RCC 7860 (cell line): ENCODE data around the gene FRS3.
A peak's percentile ranks its signal among the peaks of the same experiment; 100 is the strongest.

Experiments used
- DNase-seq: peaks from one replicate; pipeline ENCODE4 v3.0.0-alpha.2; 2015; ENCODE audit warnings: low spot score
- FAIRE-seq: peaks from 2 replicates; lab custom pipeline; 2012; peaks lifted over from hg19 to GRCh38; lab: Jason Lieb, UNC

The FRS3 gene

GRCh38 chr6:41744236-41744787 lies 35.4 kb downstream of the FRS3 start:
- no peak for DNase-seq
- FAIRE-seq: no peak

DNA sequence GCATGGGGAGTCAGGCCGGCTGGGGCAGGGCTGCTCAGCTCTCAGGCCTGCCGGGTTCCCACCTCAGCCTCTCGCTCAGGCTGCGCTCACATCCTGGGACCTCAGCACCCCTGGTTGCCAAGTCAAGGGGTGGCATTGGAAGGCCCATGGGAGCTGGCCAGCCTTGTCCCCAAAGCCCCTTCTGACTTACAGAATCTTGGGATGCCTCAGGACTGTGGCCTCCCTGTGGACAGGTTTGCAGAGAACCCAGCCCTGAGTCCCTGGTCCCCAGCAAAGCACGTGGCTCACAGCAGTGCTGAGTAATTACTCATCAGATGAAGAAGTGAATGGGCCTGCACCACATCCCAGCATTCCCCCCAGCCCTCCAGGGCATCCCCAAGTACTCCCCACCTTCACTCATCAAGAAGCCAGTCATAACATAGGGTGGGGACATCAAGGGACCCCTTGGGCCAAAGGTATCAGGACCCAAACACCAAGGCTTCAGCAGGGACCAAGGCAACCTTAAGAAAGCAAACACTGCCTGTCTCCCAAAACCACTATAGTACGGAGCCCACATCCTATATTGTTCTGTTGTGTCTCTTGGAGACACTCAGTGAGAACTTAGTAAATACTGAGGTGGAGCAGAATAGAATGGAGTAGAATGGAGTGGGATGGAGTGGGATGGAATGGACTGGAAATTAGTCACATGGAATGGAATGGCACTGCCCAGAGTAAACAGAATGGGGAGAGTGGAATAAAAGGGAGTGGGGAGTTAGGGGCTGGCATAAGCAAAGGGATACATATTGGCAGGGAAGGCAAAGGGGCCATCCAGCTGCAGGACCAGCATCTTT lies 36.1 kb downstream of the FRS3 start:
- FAIRE-seq (no peak), DNase-seq (no peak)

GRCh38 chr6:41741625-41742490 lies 37.8 kb downstream of the FRS3 start:
- FAIRE-seq (no peak), DNase-seq (no peak)

DNA sequence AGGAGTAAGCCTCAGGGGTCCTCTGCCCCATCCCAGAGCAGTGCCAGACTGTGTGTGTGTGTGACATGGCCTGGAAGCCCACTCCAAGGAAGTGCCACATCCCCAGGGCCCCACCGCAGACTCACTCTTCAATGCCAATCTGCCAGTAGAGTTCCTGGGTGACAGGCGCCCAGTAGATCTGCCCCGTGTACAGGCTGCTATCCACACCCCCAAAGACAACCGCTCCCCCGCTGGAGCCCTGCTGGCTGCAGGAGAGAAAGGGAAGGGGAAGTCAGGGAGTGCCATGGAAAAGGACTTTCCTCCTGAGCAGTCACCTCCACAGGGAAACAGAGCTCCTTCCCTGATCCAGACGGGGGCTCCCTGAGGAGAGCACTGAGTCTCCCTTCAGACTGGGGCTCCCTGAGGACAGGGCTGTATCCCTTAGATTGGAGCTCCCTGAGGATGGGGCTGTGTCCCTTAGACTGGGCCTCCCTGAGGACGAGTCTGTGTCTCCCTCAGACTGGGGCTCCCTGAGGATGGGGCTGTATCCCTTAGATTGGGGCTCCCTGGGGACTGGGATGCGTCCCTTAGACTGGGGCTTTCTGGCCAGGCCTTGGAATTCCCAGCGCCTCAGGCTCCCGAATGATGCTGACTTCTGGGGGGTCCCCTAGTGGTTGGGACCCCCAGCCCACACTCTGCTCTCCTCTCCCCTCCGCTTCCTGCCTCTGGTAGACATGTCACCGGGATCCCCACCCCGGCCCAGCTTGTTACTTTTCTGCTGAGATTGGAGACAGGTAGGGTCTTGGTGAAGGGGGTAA lies 39.1 kb downstream of the FRS3 start:
- DNase-seq (no peak), FAIRE-seq (no peak)

- FAIRE-seq (no peak), DNase-seq (no peak)
Measured at GRCh38 chr6:41739041-41739440, 40.7 kb downstream of the FRS3 start.

GRCh38 chr6:41737591-41738130 lies 42.0 kb downstream of the FRS3 start:
- DNase-seq: no peak
- no peak for FAIRE-seq

DNA sequence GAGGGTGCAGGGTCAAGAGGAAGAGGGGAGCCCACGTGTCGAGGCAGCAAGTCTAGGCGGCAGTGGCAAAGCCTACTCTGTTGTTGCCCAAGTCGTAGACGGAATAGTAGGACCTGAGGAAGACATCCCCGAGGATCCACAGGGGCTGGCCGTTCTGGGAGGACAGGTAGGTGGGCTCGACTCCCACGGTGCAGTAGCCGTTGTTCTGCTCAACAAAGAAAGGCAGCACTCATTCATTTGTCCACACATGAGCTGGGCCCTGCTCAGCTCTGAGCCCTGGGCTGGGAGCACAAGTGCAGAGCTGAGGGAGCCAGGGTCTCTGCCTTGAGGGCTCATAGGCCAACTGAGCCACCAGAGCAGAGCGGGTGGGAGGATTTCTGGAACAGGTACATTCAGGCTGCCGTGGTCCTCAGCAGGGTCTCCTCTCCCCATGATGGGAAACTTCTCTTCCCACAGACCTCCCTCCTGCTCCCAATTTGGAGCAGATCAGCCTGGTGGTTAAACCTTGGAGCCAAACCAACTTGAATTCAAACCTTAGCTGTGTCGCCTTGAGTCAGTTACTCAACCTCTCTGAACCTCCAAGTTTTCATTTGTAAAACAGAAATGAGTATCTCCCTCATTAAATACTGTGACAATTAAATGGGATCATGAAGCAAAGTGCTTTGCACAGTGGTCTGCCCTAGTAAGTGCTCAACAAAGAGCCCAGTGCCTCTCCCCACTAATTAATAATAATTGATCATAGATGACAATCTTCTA lies 42.7 kb downstream of the FRS3 start:
- FAIRE-seq (no peak), DNase-seq (no peak)

GRCh38 chr6:41736186-41736733 lies 43.4 kb downstream of the FRS3 start:
- FAIRE-seq (no peak), DNase-seq (no peak)

GRCh38 chr6:41735427-41736185 lies 44.1 kb downstream of the FRS3 start, which contains the start of gene TFEB:
TSS of gene TFEB (minus strand) at chr6:41735608. CDS start at chr6:41691213, 44,395 bp downstream.
- FAIRE-seq: no peak

GRCh38 chr6:41734666-41735426 lies 44.9 kb downstream of the FRS3 start:
- FAIRE-seq (no peak), DNase-seq (peak; percentile 21)

More at GRCh38 chr6:41735427-41736185, 44.1 kb downstream of the FRS3 start, which contains the start of gene TFEB:
- DNase-seq: peak; percentile 57

DNA sequence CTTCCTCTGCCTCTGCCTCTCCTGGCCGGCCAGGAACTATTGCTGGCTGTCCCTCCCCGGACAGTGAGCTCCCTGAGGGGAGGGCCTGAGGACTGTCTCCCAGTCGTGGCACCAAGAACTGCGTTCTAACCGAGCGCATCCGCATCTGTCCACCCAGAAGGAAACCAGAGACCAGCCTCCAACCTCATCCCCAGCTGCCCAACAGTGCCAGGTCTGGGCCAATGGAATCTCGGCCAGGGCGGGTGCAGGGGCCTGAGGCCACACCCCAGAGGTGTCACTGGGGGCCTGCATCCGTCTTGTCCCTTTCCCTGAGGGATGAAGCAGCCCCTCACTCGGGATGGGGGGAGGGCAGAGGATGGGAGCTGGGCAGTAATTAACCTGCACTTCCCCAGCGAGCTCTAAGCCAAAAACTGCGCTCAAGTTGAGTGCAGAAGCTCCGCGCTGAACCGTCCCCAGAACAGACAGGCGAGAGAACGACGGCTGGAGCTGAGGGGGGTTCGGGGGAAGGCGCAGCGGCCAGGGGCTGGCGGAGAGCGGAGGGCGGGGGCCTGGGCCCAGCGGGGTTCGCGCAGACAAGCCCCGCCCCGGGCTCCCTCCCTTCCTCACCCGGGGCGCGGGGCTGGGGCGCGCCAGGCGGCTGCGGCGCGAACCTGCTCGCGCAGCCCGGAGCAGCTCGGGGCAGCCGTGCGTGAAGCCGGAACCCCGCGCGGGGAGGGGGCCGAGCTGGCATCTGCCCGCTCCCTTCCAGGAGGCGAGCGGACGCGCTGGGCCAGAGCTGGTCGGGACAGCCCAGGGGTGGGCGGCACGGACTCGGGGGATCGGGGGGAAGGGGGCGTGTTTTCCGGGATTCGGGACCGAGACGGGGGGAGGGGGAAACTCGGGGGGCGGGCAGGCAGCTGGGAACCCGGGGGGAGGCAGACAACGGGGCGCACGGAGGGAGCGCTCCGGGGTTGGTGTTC lies 45.7 kb downstream of the FRS3 start:
- DNase-seq (peak; percentile 53), FAIRE-seq (peak; percentile 2)

- no peak for DNase-seq
- no peak for FAIRE-seq
Measured at GRCh38 chr6:41733360-41733706, 46.4 kb downstream of the FRS3 start.

DNA sequence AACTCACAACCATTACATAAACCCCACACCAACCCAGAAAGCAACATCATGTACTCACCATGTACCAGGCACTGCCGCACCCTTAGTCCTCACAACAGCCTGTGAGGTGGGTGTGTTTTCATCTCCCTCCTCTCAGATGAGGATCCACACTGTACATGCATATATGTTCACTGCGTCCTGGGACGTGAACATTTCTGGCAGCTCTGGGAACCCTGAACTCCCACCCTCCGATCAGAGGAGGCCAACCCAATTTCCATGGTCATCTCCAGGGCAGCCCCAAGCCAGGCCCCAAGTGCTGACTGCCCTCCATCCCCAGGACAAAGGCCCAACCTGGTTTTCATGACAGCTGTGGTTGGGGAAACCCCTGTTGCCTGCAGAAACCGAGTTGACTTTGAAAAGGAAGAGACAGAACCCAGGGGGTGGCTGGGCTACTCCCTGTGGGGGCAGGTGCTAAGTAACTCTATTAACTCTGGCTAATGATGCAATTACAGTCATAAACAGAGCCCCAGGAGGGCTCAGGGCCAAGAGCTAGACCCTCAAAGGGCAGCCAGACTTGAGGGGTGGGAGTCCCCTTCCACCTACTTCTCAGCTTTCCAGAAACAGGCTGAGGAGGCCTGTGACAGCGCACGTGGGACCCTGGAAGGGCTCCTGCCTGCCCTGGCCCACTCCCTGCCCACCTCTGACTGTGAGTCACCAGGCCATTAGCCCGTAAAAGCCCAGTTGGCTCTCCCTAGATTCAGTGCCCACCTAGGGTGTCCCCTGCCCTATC lies 46.9 kb downstream of the FRS3 start:
- FAIRE-seq (no peak), DNase-seq (peak; percentile 40)

- no peak for FAIRE-seq
- no peak for DNase-seq
Measured at GRCh38 chr6:41732149-41732548, 47.6 kb downstream of the FRS3 start.

DNA sequence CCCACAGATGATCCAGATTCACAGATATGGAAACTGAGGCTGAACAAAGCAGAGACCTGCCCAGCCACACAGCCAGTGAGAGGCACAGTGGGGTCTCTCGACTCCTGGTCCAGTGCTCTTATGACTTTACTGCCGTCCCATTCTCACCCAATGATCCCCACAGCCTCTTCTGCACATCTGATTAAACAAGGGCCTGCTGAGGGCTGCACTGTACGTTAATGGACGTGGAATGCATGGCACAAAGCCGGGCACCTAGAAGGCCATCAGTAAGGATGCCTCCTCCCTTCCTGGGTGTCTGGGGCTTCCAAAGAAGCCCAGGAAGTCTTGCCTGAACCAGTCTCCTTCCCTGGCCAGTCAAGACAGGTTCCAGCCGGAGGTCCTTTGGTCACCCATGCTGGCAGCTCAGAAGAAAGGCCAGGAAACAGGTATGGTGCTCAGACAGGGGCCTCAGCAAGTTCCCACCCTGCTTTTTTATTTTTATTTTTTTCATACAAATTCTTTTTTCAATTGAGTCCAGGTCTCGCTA lies 48.1 kb downstream of the FRS3 start:
- DNase-seq (no peak), FAIRE-seq (no peak)
